ENCODE measurements around the gene TARDBP. TPM values are rescaled to one million over a fixed set of nuclear protein-coding genes. Genes with fewer than 3 reads are reported as not detected.

Gene TARDBP
- total and polyA plus RNA-seq, 4 donors = 59.2 to 215 (median 160) TPM

Other genes with a start within 250 kb of the TARDBP start
- gene CASZ1, start 216.0 kb upstream of the TARDBP start, total RNA-seq = 1 to 10 TPM; 6.0 to 8.2 TPM
- 10 to 100 TPM; 14.4 to 18.7 TPM for gene CASZ1, start 216.0 kb upstream of the TARDBP start, polyA plus RNA-seq (ENCODE audit: insufficient read length in 2 of 2)
- gene MASP2, start 34.6 kb downstream of the TARDBP start, total RNA-seq = not detected
- 1 to 10 TPM; 4.7 to 9.8 TPM for gene MASP2, start 34.6 kb downstream of the TARDBP start, polyA plus RNA-seq (ENCODE audit: insufficient read length in 2 of 2)
- 10 to 100 TPM; 13.4 to 28.3 TPM for gene SRM, start 47.4 kb downstream of the TARDBP start, total RNA-seq
- gene SRM, start 47.4 kb downstream of the TARDBP start, polyA plus RNA-seq (ENCODE audit: insufficient read length in 2 of 2) = 100 to 1,000 TPM; 113 to 123 TPM
- 10 to 100 TPM; 62.0 to 79.8 TPM for gene EXOSC10, start 87.2 kb downstream of the TARDBP start, total RNA-seq
- 100 to 1,000 TPM in 1 of 2 donors, 10 to 100 TPM in 1; 81.4 to 115 TPM for gene EXOSC10, start 87.2 kb downstream of the TARDBP start, polyA plus RNA-seq (ENCODE audit: insufficient read length in 2 of 2)
- gene ANGPTL7, start 176.7 kb downstream of the TARDBP start, total RNA-seq = 1 to 10 TPM; 4.7 to 6.1 TPM
- gene ANGPTL7, start 176.7 kb downstream of the TARDBP start, polyA plus RNA-seq (ENCODE audit: insufficient read length in 2 of 2) = 1 to 10 TPM in 1 of 2 donors, under 1 TPM in 1; 0.30 to 1.6 TPM
- 10 to 100 TPM; 44.2 to 44.8 TPM for gene MTOR, start 249.9 kb downstream of the TARDBP start, total RNA-seq
- gene MTOR, start 249.9 kb downstream of the TARDBP start, polyA plus RNA-seq (ENCODE audit: insufficient read length in 2 of 2) = 10 to 100 TPM; 50.4 to 50.8 TPM